Endothelial cell (in vitro differentiated cells): ENCODE measurements around the gene C1orf53. TPM values are rescaled to one million over a fixed set of nuclear protein-coding genes. Genes with fewer than 3 reads are reported as not detected.
A peak's percentile ranks its signal among the peaks of the same experiment; 100 is the strongest.

Experiments
- DNase-seq: peaks from one replicate; pipeline ENCODE4 v3.0.0; 2021; ENCODE audit warnings: low spot score
- H3K27ac Mint-ChIP-seq: one replicate; pipeline ENCODE4 v1.8.0; 2021; ENCODE audit warnings: mixed read lengths, inconsistent platforms; ENCODE audit not compliant: unreplicated experiment
- H3K27me3 Mint-ChIP-seq: one replicate; pipeline ENCODE4 v1.8.0; 2021; ENCODE audit warnings: mild to moderate bottlenecking, moderate library complexity, mixed read lengths, inconsistent platforms; ENCODE audit not compliant: unreplicated experiment
- H3K36me3 Mint-ChIP-seq: one replicate; pipeline ENCODE4 v1.8.0; 2021; ENCODE audit warnings: mild to moderate bottlenecking, low read depth, mixed read lengths, inconsistent platforms; ENCODE audit not compliant: unreplicated experiment
- H3K4me1 Mint-ChIP-seq: one replicate; pipeline ENCODE4 v1.8.0; 2021; ENCODE audit warnings: mild to moderate bottlenecking, mixed read lengths, inconsistent platforms; ENCODE audit not compliant: unreplicated experiment
- H3K4me3 Mint-ChIP-seq: one replicate; pipeline ENCODE4 v1.8.0; 2021; ENCODE audit warnings: mild to moderate bottlenecking, mixed read lengths, inconsistent platforms; ENCODE audit not compliant: unreplicated experiment
- H3K9me3 Mint-ChIP-seq: one replicate; pipeline ENCODE4 v1.8.0; 2021; ENCODE audit warnings: mixed read lengths, inconsistent platforms; ENCODE audit not compliant: unreplicated experiment
- CTCF ChIP-seq: fragments of 200-600 bp; sonication (generic); IDR thresholded peaks from one replicate; pipeline ENCODE4 v1.5.0; 2021; ENCODE audit warnings: antibody characterized with exemption; ENCODE audit not compliant: unreplicated experiment
- total RNA-seq: library from RNA; stranded (reverse); fragmentation: NEBNext Ultra II Directional; extraction: Animal tissue kit (Norgen Biotek cat#: 25700); gene quantifications from one replicate; pipeline ENCODE4 v1.2.1, GENCODE V29; 2021; ENCODE audit not compliant: unreplicated experiment

Gene C1orf53
- total RNA-seq, 1 donor from 2014 or later: 2.4 TPM

GRCh38 chr1:197908716-197909220 lies 6.3 kb downstream of the C1orf53 start:
- Mint-ChIP-seq H3K36me3 (peaks cover 5% of the 10 kb centered on the region), H3K4me3 (no peak overlapping the region), H3K9me3 (no peaks in the 10 kb centered on the region), H3K27ac (no peak overlapping the region), H3K27me3 (peaks cover 43% of the 10 kb centered on the region), H3K4me1 (peaks cover 38% of the 10 kb centered on the region)
- no peak for TF ChIP-seq CTCF
- DNase-seq: no peak

GRCh38 chr1:197909384-197909783 lies 7.0 kb downstream of the C1orf53 start:
- TF ChIP-seq CTCF: no peak
- H3K27me3 Mint-ChIP-seq: peaks cover 45% of the 10 kb centered on the region
- H3K4me1 Mint-ChIP-seq: peaks cover 44% of the 10 kb centered on the region
- peaks cover 5% of the 10 kb centered on the region for H3K36me3 Mint-ChIP-seq
- H3K27ac Mint-ChIP-seq: no peak overlapping the region
- no peak overlapping the region for H3K4me3 Mint-ChIP-seq
- no peak for DNase-seq
- H3K9me3 Mint-ChIP-seq: no peaks in the 10 kb centered on the region

GRCh38 chr1:197910120-197910991 lies 7.9 kb downstream of the C1orf53 start:
- peaks cover 5% of the 10 kb centered on the region for H3K36me3 Mint-ChIP-seq
- peaks cover 50% of the 10 kb centered on the region for H3K4me1 Mint-ChIP-seq
- no peak for TF ChIP-seq CTCF
- peak overlapping the region; percentile 40 for H3K4me3 Mint-ChIP-seq
- no peak overlapping the region for H3K27ac Mint-ChIP-seq
- H3K27me3 Mint-ChIP-seq: peaks cover 48% of the 10 kb centered on the region
- no peaks in the 10 kb centered on the region for H3K9me3 Mint-ChIP-seq
- DNase-seq: no peak

GRCh38 chr1:197911111-197911856 lies 8.9 kb downstream of the C1orf53 start:
- peaks cover 45% of the 10 kb centered on the region for H3K27me3 Mint-ChIP-seq
- H3K9me3 Mint-ChIP-seq: no peaks in the 10 kb centered on the region
- TF ChIP-seq CTCF: no peak
- H3K36me3 Mint-ChIP-seq: peaks cover 5% of the 10 kb centered on the region
- H3K4me1 Mint-ChIP-seq: peaks cover 55% of the 10 kb centered on the region
- H3K4me3 Mint-ChIP-seq: no peak overlapping the region
- no peak for DNase-seq
- H3K27ac Mint-ChIP-seq: no peak overlapping the region
